GM12892 (cell line): Measurements from ENCODE around the gene DNAL4.

Experiments
- POLR2A ChIP-seq: IDR thresholded peaks from 2 replicates; pipeline ENCODE4 v1.6.1; 2011; ENCODE audit warnings: low read depth, low read length, control low read depth
- POLR2AphosphoS5 ChIP-seq: IDR thresholded peaks from 2 replicates; pipeline ENCODE4 v1.6.1; 2011; ENCODE audit warnings: low read depth, low read length, control low read depth

DNA sequence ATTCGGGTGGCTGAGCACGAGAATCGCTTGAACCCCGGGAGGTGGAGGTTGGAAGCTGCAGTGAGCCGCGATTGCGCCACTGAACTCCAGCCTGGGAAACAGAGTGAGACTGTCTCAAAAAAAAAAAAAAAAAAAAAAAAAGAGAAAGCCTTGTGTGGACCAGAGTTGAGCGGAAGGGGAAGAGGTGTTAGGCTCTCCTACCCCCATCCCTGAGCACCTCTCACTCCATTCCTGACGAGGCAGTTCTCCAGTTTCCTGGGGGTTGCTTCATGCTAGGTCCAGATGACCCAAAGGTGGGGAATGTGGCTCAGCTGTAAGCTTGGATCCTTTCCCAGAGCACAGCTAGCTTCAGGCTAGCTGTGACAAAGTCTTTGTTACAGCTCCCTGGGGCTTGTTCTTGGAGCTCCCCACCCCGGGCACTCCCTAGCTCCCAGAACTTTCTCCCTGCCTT is 8.8 kb upstream of the DNAL4 start:
- TF ChIP-seq POLR2A (no peak), POLR2AphosphoS5 (no peak)
